ENCODE data around the gene HMX2.

- TF ChIP-seq BCL6 (CRISPR knock-in tag; IDR thresholded peaks at IDR 0.05) (no peak), NFE2L1 (CRISPR knock-in tag; IDR thresholded peaks at IDR 0.05; ENCODE audit: borderline replicate concordance) (no peak), ZNF3 (CRISPR knock-in tag; IDR thresholded peaks at IDR 0.05) (no peak), KAT2B (IDR thresholded peaks at IDR 0.05; ENCODE audit: borderline replicate concordance, low read depth, low read length) (no peak), ZNF746 (CRISPR knock-in tag; IDR thresholded peaks at IDR 0.05) (no peak), FOXM1 (CRISPR knock-in tag; IDR thresholded peaks at IDR 0.05) (no peak), KDM1A (CRISPR knock-in tag; IDR thresholded peaks at IDR 0.05) (no peak)
- TF ChIP-seq, protein P1, sequence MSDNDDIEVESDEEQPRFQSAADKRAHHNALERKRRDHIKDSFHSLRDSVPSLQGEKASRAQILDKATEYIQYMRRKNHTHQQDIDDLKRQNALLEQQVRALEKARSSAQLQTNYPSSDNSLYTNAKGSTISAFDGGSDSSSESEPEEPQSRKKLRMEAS (IDR thresholded peaks at IDR 0.05): no peak
These were observed 32.5 kb downstream of the HMX2 start for GRCh38 chr10:123180101-123181090.

Data from HepG2 (cell line).